H1 (cell line): ENCODE results near the gene MASP1. TPM values are rescaled to one million over a fixed set of nuclear protein-coding genes. Genes with fewer than 3 reads are reported as not detected.

Experiments
- CTCF ChIA-PET: fragments of 300-600 bp; sonication (Branson Sonifier 250); formaldehyde crosslinking; loops from one replicate; lab custom pipeline; 2021; ENCODE audit not compliant: partially characterized antibody; lab: Charles Lee
- POLR2A ChIA-PET: fragments of 300-600 bp; sonication (Branson Sonifier 250); formaldehyde crosslinking; loops from one replicate; lab custom pipeline; 2021; ENCODE audit warnings: inconsistent platforms; ENCODE audit not compliant: partially characterized antibody; lab: Charles Lee
- DNase-seq, 2 experiments: peaks; one replicate each; pipeline versions ENCODE4 v3.0.0 to v3.0.0-alpha.2; 2010 to 2022; ENCODE audit warnings: low spot score in 2 of 2, low read depth in 1 of 2, mixed read lengths in 1 of 2
- FAIRE-seq: peaks from 2 replicates; lab custom pipeline; 2011; peaks lifted over from hg19 to GRCh38; lab: Jason Lieb, UNC
- H2AFZ ChIP-seq: 2 replicates; pipeline ENCODE4 v1.8.1; 2012; ENCODE audit warnings: low read length, inconsistent platforms
- H2AK5ac ChIP-seq: 2 replicates; pipeline ENCODE4 v1.6.1; 2013; ENCODE audit warnings: low read depth, low read length
- H2BK120ac ChIP-seq: replicated peaks from 2 replicates; pipeline ENCODE3; 2013; ENCODE audit warnings: low read depth, low read length, inconsistent platforms
- H2BK12ac ChIP-seq: 2 replicates; pipeline ENCODE4 v1.6.1; 2013; ENCODE audit warnings: low read depth, low read length
- H2BK15ac ChIP-seq: 2 replicates; pipeline ENCODE4 v1.6.1; 2013; ENCODE audit warnings: low read length
- H2BK20ac ChIP-seq: 2 replicates; pipeline ENCODE4 v1.6.1; 2013; ENCODE audit warnings: low read length
- H2BK5ac ChIP-seq: 2 replicates; pipeline ENCODE4 v1.6.1; 2013; ENCODE audit warnings: low read depth, low read length
- H3K14ac ChIP-seq: 2 replicates; pipeline ENCODE4 v1.6.1; 2013; ENCODE audit warnings: inconsistent platforms; ENCODE audit not compliant: insufficient read length
- H3K18ac ChIP-seq: 2 replicates; pipeline ENCODE4 v1.6.1; 2013; ENCODE audit warnings: low read length; ENCODE audit errors: extremely low read depth
- H3K23ac ChIP-seq: 2 replicates; pipeline ENCODE4 v1.6.1; 2013; ENCODE audit warnings: inconsistent platforms; ENCODE audit not compliant: insufficient read length
- H3K23me2 ChIP-seq: 2 replicates; pipeline ENCODE4 v1.6.1; 2013; ENCODE audit warnings: low read depth, low read length
- H3K27ac ChIP-seq: 2 replicates; pipeline ENCODE4 v1.6.1; 2011; ENCODE audit warnings: low read depth, low read length, inconsistent platforms
- H3K27me3 ChIP-seq, 4 experiments: replicated peaks in 1 of 4; 1 replicate in 1 of 4; 2 replicates in 3 of 4; pipeline versions ENCODE4 v1.6.1 to v1.8.1; 2011 to 2013; ENCODE audit warnings: low read length in 3 of 4, mild to moderate bottlenecking in 3 of 4, inconsistent platforms in 2 of 4, mixed read lengths in 2 of 4, moderate library complexity in 1 of 4; ENCODE audit not compliant: control insufficient read depth in 3 of 4, insufficient read depth in 3 of 4; ENCODE audit errors: extremely low read depth in 1 of 4
- H3K36me3 ChIP-seq, 4 experiments: 2 replicates each; pipeline versions ENCODE4 v1.6.1 to v1.8.1; 2011 to 2013; ENCODE audit warnings: mild to moderate bottlenecking in 4 of 4, low read length in 3 of 4, moderate library complexity in 2 of 4, control low read depth in 1 of 4, inconsistent platforms in 1 of 4; ENCODE audit not compliant: insufficient read depth in 4 of 4, control insufficient read depth in 2 of 4
- H3K4ac ChIP-seq: replicated peaks from 2 replicates; pipeline ENCODE3; 2013; ENCODE audit warnings: low read length, low read depth, mixed read lengths, inconsistent platforms; ENCODE audit not compliant: insufficient read length
- H3K4me1 ChIP-seq, 4 experiments: replicated peaks in 1 of 4; 1 replicate in 1 of 4; 2 replicates in 3 of 4; pipeline versions ENCODE4 v1.6.1 to v1.8.1; 2011 to 2013; ENCODE audit warnings: low read length in 3 of 4, inconsistent platforms in 2 of 4, mixed read lengths in 1 of 4; ENCODE audit not compliant: insufficient read depth in 4 of 4, control insufficient read depth in 3 of 4
- H3K4me2 ChIP-seq, 2 experiments: 2 replicates each; pipeline versions ENCODE4 v1.6.1 to v1.8.1; 2011 to 2013; ENCODE audit warnings: low read depth in 2 of 2, low read length in 2 of 2, control low read depth in 1 of 2, inconsistent platforms in 1 of 2, mild to moderate bottlenecking in 1 of 2; ENCODE audit not compliant: insufficient read depth in 1 of 2
- H3K4me3 ChIP-seq, 4 experiments: fragments of 200-600, 300-600 bp in 1 of 4; sonication (generic), shearing (Covaris generic), sonication (Bioruptor Twin) in 1 of 4; 2 replicates each; pipeline versions ENCODE4 v1.5.1 to v1.8.1; 2011 to 2016; ENCODE audit warnings: low read length in 4 of 4, low read depth in 3 of 4, control low read depth in 2 of 4, inconsistent platforms in 2 of 4, mild to moderate bottlenecking in 2 of 4, mixed read lengths in 1 of 4, moderate library complexity in 1 of 4; ENCODE audit not compliant: insufficient read depth in 2 of 4; ENCODE audit errors: extremely low read depth in 1 of 4
- H3K56ac ChIP-seq: replicated peaks from 2 replicates; pipeline ENCODE3; 2013; ENCODE audit warnings: low read depth, mild to moderate bottlenecking, mixed read lengths, low read length, inconsistent platforms; ENCODE audit not compliant: insufficient read length
- H3K79me1 ChIP-seq: 2 replicates; pipeline ENCODE4 v1.6.1; 2013; ENCODE audit warnings: low read depth, low read length, control low read depth
- H3K79me2 ChIP-seq, 2 experiments: 2 replicates each; pipeline versions ENCODE4 v1.6.1 to v1.8.1; 2012 to 2013; ENCODE audit warnings: low read length in 2 of 2, mild to moderate bottlenecking in 2 of 2, inconsistent platforms in 1 of 2; ENCODE audit not compliant: insufficient read depth in 2 of 2, control insufficient read depth in 1 of 2
- H3K9ac ChIP-seq, 4 experiments: replicated peaks in 1 of 4; 1 replicate in 1 of 4; 2 replicates in 3 of 4; pipeline versions ENCODE4 v1.6.1 to v1.8.1; 2011 to 2013; ENCODE audit warnings: low read depth in 3 of 4, low read length in 3 of 4, control low read depth in 2 of 4, mild to moderate bottlenecking in 2 of 4, moderate library complexity in 2 of 4, inconsistent platforms in 1 of 4; ENCODE audit errors: extremely low read depth in 1 of 4
- H3K9me3 ChIP-seq, 2 experiments: 2 replicates each; pipeline versions ENCODE4 v1.6.1 to v1.8.1; 2012 to 2013; ENCODE audit warnings: mild to moderate bottlenecking in 2 of 2, moderate library complexity in 2 of 2, control low read depth in 1 of 2, inconsistent platforms in 1 of 2, low read depth in 1 of 2, low read length in 1 of 2, mixed read lengths in 1 of 2; ENCODE audit not compliant: insufficient read depth in 2 of 2
- H4K20me1 ChIP-seq, 2 experiments: replicated peaks in 1 of 2; 2 replicates each; pipeline versions ENCODE3 to v1.8.1; 2011 to 2013; ENCODE audit warnings: inconsistent platforms in 2 of 2, low read length in 2 of 2, mild to moderate bottlenecking in 1 of 2; ENCODE audit not compliant: insufficient read depth in 2 of 2, control insufficient read depth in 1 of 2
- H4K5ac ChIP-seq: 2 replicates; pipeline ENCODE4 v1.6.1; 2013; ENCODE audit warnings: low read length, low read depth, mixed read lengths, inconsistent platforms; ENCODE audit not compliant: insufficient read length
- H4K8ac ChIP-seq: 2 replicates; pipeline ENCODE4 v1.8.0; 2013; ENCODE audit warnings: mild to moderate bottlenecking, moderate library complexity, low read length, inconsistent platforms; ENCODE audit not compliant: insufficient read depth; ENCODE audit errors: extremely low read depth
- H4K91ac ChIP-seq: replicated peaks from 2 replicates; pipeline ENCODE3; 2013; ENCODE audit warnings: low read length, mixed read lengths, inconsistent platforms; ENCODE audit not compliant: insufficient read length
- BCL11A ChIP-seq, 2 experiments: IDR thresholded peaks; one replicate each; pipeline ENCODE4 v1.6.1; 2011; ENCODE audit warnings: low read depth in 2 of 2, low read length in 2 of 2, mild to moderate bottlenecking in 2 of 2
- BRCA1 ChIP-seq: IDR thresholded peaks from 2 replicates; pipeline ENCODE4 v1.6.1; 2012; ENCODE audit warnings: low read depth, low read length, improper control_type of control experiment
- RAD21 ChIP-seq, 2 experiments: IDR thresholded peaks in 1 of 2; conservative IDR thresholded peaks in 1 of 2; 2 replicates each; pipeline ENCODE4 v1.6.1; 2011; ENCODE audit warnings: low read depth in 2 of 2, low read length in 2 of 2, improper control_type of control experiment in 1 of 2, inconsistent platforms in 1 of 2, mild to moderate bottlenecking in 1 of 2, moderate library complexity in 1 of 2
- SIN3A ChIP-seq, 2 experiments: IDR thresholded peaks in 1 of 2; conservative IDR thresholded peaks in 1 of 2; 2 replicates each; pipeline ENCODE4 v1.6.1; 2011 to 2012; ENCODE audit warnings: low read length in 2 of 2, improper control_type of control experiment in 1 of 2, low read depth in 1 of 2, mild to moderate bottlenecking in 1 of 2
- TAF1 ChIP-seq: IDR thresholded peaks from 2 replicates; pipeline ENCODE4 v1.6.1; 2011; ENCODE audit warnings: mild to moderate bottlenecking, low read depth, low read length
- WGBS, 2 experiments: shearing (Covaris generic) in 1 of 2; methylation state at CpG; one replicate each; pipeline versions ENCODE4 v1.1.6 to v1.1.7; 2013 to 2015; ENCODE audit warnings: low lambda C conversion rate in 2 of 2, mixed read lengths in 2 of 2, inconsistent platforms in 1 of 2, low coverage in 1 of 2, missing lambda C conversion rate in 1 of 2; ENCODE audit not compliant: insufficient replicate concordance in 2 of 2, insufficient coverage in 1 of 2, insufficient read length in 1 of 2; ENCODE audit errors: extremely low coverage in 1 of 2, missing lambda C conversion rate in 1 of 2; 5-methylcytosine and 5-hydroxymethylcytosine counted together
- polyA plus RNA-seq, 7 experiments: library from polyadenylated mRNA; depleted of rRNA in 3 of 7; stranded (reverse) in 5 of 7; unstranded in 2 of 7; fragments of >200 nt in 5 of 7; fragments of 200-250 nt in 2 of 7; gene quantifications; 1 replicate in 5 of 7; 2 replicates in 1 of 7; 4 replicates in 1 of 7; pipeline versions ENCODE4 v1.2.1 to v1.2.3, GENCODE V29; 2011 to 2013; ENCODE audit warnings: missing spikeins in 2 of 7, mixed read lengths in 2 of 7
- total RNA-seq: library from RNA; stranded (reverse); fragmentation: NEBNext Ultra II Directional; extraction: Animal tissue kit (Norgen Biotek cat#: 25700); gene quantifications from 2 replicates; pipeline ENCODE4 v1.2.1, GENCODE V29; 2021
- TF ChIP-seq, protein P1 (sequence below): IDR thresholded peaks from 2 replicates; pipeline ENCODE4 v1.6.1; 2012; ENCODE audit warnings: inconsistent platforms
- TF ChIP-seq, protein P2 (sequence below), 3 experiments: IDR thresholded peaks; 1 replicate in 2 of 3; 2 replicates in 1 of 3; pipeline versions ENCODE4 v1.5.1 to v1.6.1; 2011; ENCODE audit warnings: low read length in 3 of 3, mild to moderate bottlenecking in 3 of 3, inconsistent platforms in 2 of 3, low read depth in 1 of 3, moderate library complexity in 1 of 3; ENCODE audit not compliant: insufficient read depth in 1 of 3; ENCODE audit errors: control extremely low read depth in 1 of 3

The MASP1 gene
- total and polyA plus RNA-seq, 2 of the 8 experiments (the other 6 are each of a cell fraction or from before 2014, with no cell fraction given): 2.7 to 3.5 TPM

DNA sequence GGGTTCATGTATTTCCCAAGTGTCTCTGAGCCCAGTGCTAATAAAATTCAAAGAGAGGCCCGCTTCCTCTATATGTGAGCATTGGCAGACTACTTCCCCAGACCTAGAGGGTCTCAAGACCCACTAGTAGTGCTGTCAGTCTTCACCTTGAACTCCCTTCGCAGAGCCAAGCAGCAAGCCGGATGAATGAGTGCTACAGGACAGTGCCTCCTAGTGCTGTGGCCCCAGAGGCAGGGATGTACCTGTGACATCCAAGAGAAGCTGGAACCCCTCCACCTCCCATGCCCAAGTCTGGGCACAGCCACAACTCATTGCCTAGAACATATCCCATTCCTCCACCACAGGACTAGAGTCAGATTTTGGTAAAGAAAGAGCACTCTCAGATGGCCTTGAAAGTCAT, 37.2 kb upstream of the MASP1 start:
- Histone ChIP-seq H3K4ac (no peak overlapping the region), H3K79me2 (no peaks in the 10 kb centered on the region), H2BK15ac (no peak overlapping the region), H3K27ac (no peak overlapping the region), H3K23ac (no peak overlapping the region), H4K8ac (no peak overlapping the region), H4K5ac (no peak overlapping the region), H3K9ac (no peak overlapping the region), H3K79me1 (no peaks in the 10 kb centered on the region), H3K23me2 (no peaks in the 10 kb centered on the region), H2AK5ac (no peak overlapping the region), H3K56ac (no peak overlapping the region), H2BK20ac (no peak overlapping the region), H3K14ac (no peak overlapping the region), H2BK12ac (no peak overlapping the region), H3K18ac (no peak overlapping the region), H2BK5ac (no peak overlapping the region), H3K4me1 (no peaks in the 10 kb centered on the region; a peak in 1 of 7 replicates), H3K4me2 (no peak overlapping the region), H4K91ac (no peak overlapping the region), H3K36me3 (no peaks in the 10 kb centered on the region), H3K9me3 (0 out of 4 replicates have a peak, but pooled peaks cover 0 to 2% of the 10 kb centered on the region in 2 experiments), H2AFZ (no peak overlapping the region), H2BK120ac (no peak overlapping the region), H3K4me3 (no peak overlapping the region), H3K27me3 (no peaks in the 10 kb centered on the region), H4K20me1 (no peaks in the 10 kb centered on the region)
- DNase-seq (no peak), FAIRE-seq (no peak)
- POLR2A ChIA-PET: interaction anchor here (0.7 kb wide), 1 partner anchor 13 kb away, joined by 3 read pairs; no protein-coding TSS in a partner anchor
- TF ChIP-seq BRCA1 (no peak), BCL11A (IDR thresholded peaks at IDR 0.05; ENCODE audit: low read depth in 2 of 2, low read length in 2 of 2) (no peak), SIN3A (conservative IDR thresholded peaks at IDR 0.05 in 1 of 2, IDR thresholded peaks at IDR 0.05 in 1 of 2; ENCODE audit: low read depth in 1 of 2, low read length in 2 of 2) (no peak), TAF1 (no peak), RAD21 (IDR thresholded peaks at IDR 0.05 in 1 of 2, conservative IDR thresholded peaks at IDR 0.05 in 1 of 2; ENCODE audit: low read depth in 2 of 2, low read length in 2 of 2) (peak in 1 of 2 experiments; percentile 36; a peak in 1 of 4 replicates)
- TF ChIP-seq, protein P1, sequence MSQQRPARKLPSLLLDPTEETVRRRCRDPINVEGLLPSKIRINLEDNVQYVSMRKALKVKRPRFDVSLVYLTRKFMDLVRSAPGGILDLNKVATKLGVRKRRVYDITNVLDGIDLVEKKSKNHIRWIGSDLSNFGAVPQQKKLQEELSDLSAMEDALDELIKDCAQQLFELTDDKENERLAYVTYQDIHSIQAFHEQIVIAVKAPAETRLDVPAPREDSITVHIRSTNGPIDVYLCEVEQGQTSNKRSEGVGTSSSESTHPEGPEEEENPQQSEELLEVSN: no peak
- TF ChIP-seq, protein P2, sequence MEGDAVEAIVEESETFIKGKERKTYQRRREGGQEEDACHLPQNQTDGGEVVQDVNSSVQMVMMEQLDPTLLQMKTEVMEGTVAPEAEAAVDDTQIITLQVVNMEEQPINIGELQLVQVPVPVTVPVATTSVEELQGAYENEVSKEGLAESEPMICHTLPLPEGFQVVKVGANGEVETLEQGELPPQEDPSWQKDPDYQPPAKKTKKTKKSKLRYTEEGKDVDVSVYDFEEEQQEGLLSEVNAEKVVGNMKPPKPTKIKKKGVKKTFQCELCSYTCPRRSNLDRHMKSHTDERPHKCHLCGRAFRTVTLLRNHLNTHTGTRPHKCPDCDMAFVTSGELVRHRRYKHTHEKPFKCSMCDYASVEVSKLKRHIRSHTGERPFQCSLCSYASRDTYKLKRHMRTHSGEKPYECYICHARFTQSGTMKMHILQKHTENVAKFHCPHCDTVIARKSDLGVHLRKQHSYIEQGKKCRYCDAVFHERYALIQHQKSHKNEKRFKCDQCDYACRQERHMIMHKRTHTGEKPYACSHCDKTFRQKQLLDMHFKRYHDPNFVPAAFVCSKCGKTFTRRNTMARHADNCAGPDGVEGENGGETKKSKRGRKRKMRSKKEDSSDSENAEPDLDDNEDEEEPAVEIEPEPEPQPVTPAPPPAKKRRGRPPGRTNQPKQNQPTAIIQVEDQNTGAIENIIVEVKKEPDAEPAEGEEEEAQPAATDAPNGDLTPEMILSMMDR (IDR thresholded peaks at IDR 0.05; ENCODE audit: control extremely low read depth in 1 of 3, insufficient read depth in 1 of 3, low read depth in 1 of 3, low read length in 3 of 3): peak; percentile 4 to 46 (median 18)
- 91% methylated on average over 3 of the region's 3 CpGs; no CpG with 5 or more reads in 1 of the 2 experiments for WGBS, 2 experiments
- CTCF ChIA-PET: interaction anchor here (1.0 to 24.1 kb wide), 5 partner anchors 9 to 372 kb away, joined by 3 to 947 read pairs (median 3); partner anchors contain the start of gene SST
